IMR-90 (cell line): ENCODE results near the gene ZNF518B. TPM values are rescaled to one million over a fixed set of nuclear protein-coding genes. Genes with fewer than 3 reads are reported as not detected.

Experiments used
- ATAC-seq: fragments of 200-7000 bp; cut with Tn5 transposase; 2 replicates; pipeline ENCODE4 v1.9.1; 2020; ENCODE audit warnings: low read depth, mild to moderate bottlenecking, moderate library complexity
- BruUV-seq: library from RNA; stranded (reverse); fragments of 400-500 nt; replicated peaks from 2 replicates; lab custom pipeline; 2021; lab: Mats Ljungman, UMichigan
- CTCF ChIA-PET: fragments of 300-600 bp; formaldehyde crosslinking; extraction: SDS; loops from one replicate; lab custom pipeline; 2021; ENCODE audit warnings: antibody characterized with exemption; lab: Yijun Ruan, JAX
- POLR2A ChIA-PET: fragments of 300-600 bp; sonication (Branson Sonifier 250); formaldehyde crosslinking; loops from one replicate; lab custom pipeline; 2022; ENCODE audit warnings: antibody characterized with exemption; ENCODE audit not compliant: unreplicated experiment; lab: Charles Lee
- DNase-seq: peaks from one replicate; pipeline ENCODE4 v3.0.0; 2013
- H2AFZ ChIP-seq: replicated peaks from 2 replicates; pipeline ENCODE3; 2013; ENCODE audit warnings: low read length, mild to moderate bottlenecking; ENCODE audit not compliant: poor library complexity
- H2AK5ac ChIP-seq: 2 replicates; pipeline ENCODE4 v1.6.1; 2013; ENCODE audit warnings: low read depth, low read length, inconsistent platforms
- H2AK9ac ChIP-seq: replicated peaks from 2 replicates; pipeline ENCODE3; 2013; ENCODE audit warnings: mild to moderate bottlenecking, low read depth, low read length, moderate library complexity; ENCODE audit not compliant: poor library complexity
- H2BK120ac ChIP-seq: 2 replicates; pipeline ENCODE4 v1.6.1; 2013; ENCODE audit warnings: low read depth, low read length, inconsistent platforms
- H2BK15ac ChIP-seq: 3 replicates; pipeline ENCODE4 v1.6.1; 2013; ENCODE audit warnings: low read depth, low read length, inconsistent platforms
- H2BK20ac ChIP-seq: 2 replicates; pipeline ENCODE4 v1.6.1; 2013; ENCODE audit warnings: low read depth, mild to moderate bottlenecking, inconsistent platforms, low read length, moderate library complexity
- H2BK5ac ChIP-seq: 2 replicates; pipeline ENCODE4 v1.6.1; 2013; ENCODE audit warnings: mild to moderate bottlenecking, low read depth, low read length, inconsistent platforms; ENCODE audit not compliant: poor library complexity, severe bottlenecking
- H3K14ac ChIP-seq: replicated peaks from 2 replicates; pipeline ENCODE4 v1.6.1; 2013; ENCODE audit warnings: low read depth, low read length, inconsistent platforms
- H3K18ac ChIP-seq: 2 replicates; pipeline ENCODE4 v1.6.1; 2013; ENCODE audit warnings: low read depth, low read length, control low read depth
- H3K23ac ChIP-seq: 2 replicates; pipeline ENCODE4 v1.6.1; 2013; ENCODE audit warnings: low read depth, low read length, inconsistent platforms
- H3K27ac ChIP-seq: 2 replicates; pipeline ENCODE4 v1.5.1; 2013; ENCODE audit warnings: mild to moderate bottlenecking, control low read depth, low read length; ENCODE audit not compliant: insufficient read depth
- H3K27me3 ChIP-seq: 2 replicates; pipeline ENCODE4 v1.6.1; 2013; ENCODE audit warnings: low read length; ENCODE audit not compliant: control insufficient read depth, insufficient read depth
- H3K36me3 ChIP-seq: 2 replicates; pipeline ENCODE4 v1.6.1; 2013; ENCODE audit warnings: low read length, mixed read lengths; ENCODE audit not compliant: control insufficient read depth, insufficient read depth
- H3K4ac ChIP-seq: 2 replicates; pipeline ENCODE4 v1.6.1; 2013; ENCODE audit warnings: low read depth, low read length, inconsistent platforms
- H3K4me1 ChIP-seq: 2 replicates; pipeline ENCODE4 v1.6.1; 2013; ENCODE audit warnings: low read length, mixed read lengths; ENCODE audit not compliant: control insufficient read depth, insufficient read depth
- H3K4me2 ChIP-seq: 2 replicates; pipeline ENCODE4 v1.6.1; 2013; ENCODE audit warnings: low read depth, mild to moderate bottlenecking, control low read depth, low read length, moderate library complexity
- H3K4me3 ChIP-seq: 2 replicates; pipeline ENCODE4 v1.5.1; 2013; ENCODE audit warnings: low read depth, mild to moderate bottlenecking, control low read depth, low read length, moderate library complexity; ENCODE audit not compliant: insufficient read depth
- H3K56ac ChIP-seq: 2 replicates; pipeline ENCODE4 v1.6.1; 2013; ENCODE audit warnings: low read length, inconsistent platforms; ENCODE audit not compliant: insufficient read depth; ENCODE audit errors: extremely low read depth
- H3K79me1 ChIP-seq, 2 experiments: 2 replicates each; pipeline ENCODE4 v1.6.1; 2013; ENCODE audit warnings: low read length in 2 of 2, inconsistent platforms in 1 of 2, low read depth in 1 of 2
- H3K9ac ChIP-seq: 2 replicates; pipeline ENCODE4 v1.6.1; 2013; ENCODE audit warnings: low read depth, low read length, control low read depth
- H3K9me1 ChIP-seq: 2 replicates; pipeline ENCODE4 v1.6.1; 2013; ENCODE audit warnings: low read length, inconsistent platforms; ENCODE audit not compliant: insufficient read depth
- H3K9me3 ChIP-seq: 2 replicates; pipeline ENCODE4 v1.6.1; 2013; ENCODE audit warnings: low read length; ENCODE audit not compliant: control insufficient read depth, insufficient read depth
- H4K20me1 ChIP-seq: 2 replicates; pipeline ENCODE4 v1.6.1; 2013; ENCODE audit warnings: low read length, inconsistent platforms; ENCODE audit not compliant: insufficient read depth
- H4K5ac ChIP-seq: 2 replicates; pipeline ENCODE4 v1.6.1; 2013; ENCODE audit warnings: mild to moderate bottlenecking, low read depth, low read length, control low read depth
- H4K8ac ChIP-seq, 2 experiments: 2 replicates each; pipeline ENCODE4 v1.6.1; 2013; ENCODE audit warnings: low read depth in 2 of 2, low read length in 2 of 2, control low read depth in 1 of 2, inconsistent platforms in 1 of 2
- H4K91ac ChIP-seq: 2 replicates; pipeline ENCODE4 v1.6.1; 2013; ENCODE audit warnings: low read depth, low read length, inconsistent platforms; ENCODE audit not compliant: insufficient read depth
- SMC3 ChIP-seq: fragments of 150-350 bp; IDR thresholded peaks from 2 replicates; pipeline ENCODE4 v1.6.1; 2016; ENCODE audit warnings: low read depth, mild to moderate bottlenecking, antibody characterized with exemption, low read length, moderate library complexity
- WGBS, 2 experiments: methylation state at CpG; one replicate each; pipeline versions ENCODE4 v1.1.5 to v1.1.7; 2013; ENCODE audit warnings: missing lambda C conversion rate in 2 of 2; ENCODE audit not compliant: insufficient read length in 1 of 2; ENCODE audit errors: extremely low coverage in 2 of 2; 5-methylcytosine and 5-hydroxymethylcytosine counted together
- dilution Hi-C: fragments of 300-500 bp; cut with HindIII; formaldehyde crosslinking; loops from one replicate; pipeline ENCODE4 v1.14.3; 2018; ENCODE audit warnings: low sequenced_read_pairs; ENCODE audit not compliant: unreplicated experiment
- in situ Hi-C: fragments of 300-500 bp; cut with MboI; formaldehyde crosslinking; loops from 3 replicates; pipeline ENCODE4 v1.14.3; 2019; ENCODE audit warnings: low sequenced_read_pairs, inconsistent platforms, mixed read lengths
- intact Hi-C: fragments of 100-400 bp; cut with micrococcal nuclease; formaldehyde crosslinking; loops from 2 replicates; pipeline ENCODE4 v1.10.0; 2022
- polyA plus RNA-seq, 3 experiments: library from polyadenylated mRNA; depleted of rRNA; stranded (reverse); fragments of >200 nt; gene quantifications; 2 replicates each; pipeline ENCODE4 v1.2.3, GENCODE V29; 2012; ENCODE audit warnings: low replicate concordance in 1 of 3
- total RNA-seq: library from RNA; depleted of rRNA; stranded (reverse); fragments of >200 nt; gene quantifications from 2 replicates; pipeline ENCODE4 v1.2.3, GENCODE V29; 2012
- TF ChIP-seq, protein P1 (sequence below): fragments of 150-350 bp; IDR thresholded peaks from 2 replicates; pipeline ENCODE4 v1.6.1; 2016; ENCODE audit warnings: low read depth, mild to moderate bottlenecking, low read length, moderate library complexity, borderline replicate concordance
- TF ChIP-seq, protein P2 (sequence below): fragments of 150-350 bp; IDR thresholded peaks from 2 replicates; pipeline ENCODE4 v1.6.1; 2017; ENCODE audit warnings: mild to moderate bottlenecking, antibody characterized with exemption, low read length, low read depth

Gene ZNF518B
- total and polyA plus RNA-seq, 2 of the 4 experiments (the other 2 are of a cell fraction): 7.3 to 56.8 TPM

DNA sequence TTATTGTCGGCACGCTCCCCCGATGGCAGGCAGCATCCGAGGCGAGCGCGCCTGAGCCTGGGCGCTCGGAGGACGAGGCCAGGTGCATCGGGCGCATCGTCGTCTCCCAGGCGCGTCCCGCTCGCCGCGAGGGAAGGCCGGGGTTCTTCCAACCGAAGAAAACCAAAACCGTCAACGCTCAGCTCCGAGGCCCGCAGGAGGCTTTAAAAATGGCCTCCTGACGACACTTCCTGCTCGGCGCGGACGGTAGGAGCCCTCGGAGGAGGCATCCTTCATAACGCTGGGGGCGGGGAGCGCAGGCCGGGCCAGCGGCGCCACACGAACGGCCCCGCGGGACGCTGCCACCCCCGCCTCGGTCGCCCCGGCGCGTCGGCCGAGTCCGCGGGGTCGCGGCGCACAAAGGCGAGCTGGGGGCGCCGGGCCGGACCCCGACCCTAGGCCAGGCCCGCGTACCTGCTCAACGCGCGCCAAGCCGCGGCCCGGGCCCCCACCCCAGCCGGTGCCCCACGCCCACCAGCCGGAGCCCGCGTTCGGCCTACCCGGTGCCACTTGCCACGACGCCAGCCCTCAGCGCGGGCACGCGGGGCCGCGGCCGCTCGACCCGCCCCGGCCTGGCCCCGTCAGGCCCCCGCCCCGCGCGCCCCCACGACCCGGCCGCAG is 501 bp downstream of the ZNF518B start:
- peak overlapping the region; percentile 38 for H4K5ac ChIP-seq
- H3K27me3 ChIP-seq: peaks cover 3% of the 10 kb centered on the region
- ATAC-seq (peak; percentile 70), DNase-seq (peak; percentile 56)
- peak overlapping the region; percentile 70 for H3K4me2 ChIP-seq
- dilution Hi-C loops: no loop called here
- H3K9ac ChIP-seq: peak overlapping the region; percentile 41
- H2BK20ac ChIP-seq: no peak overlapping the region
- peak overlapping the region; percentile 5; the same call in 1 of the 2 replicates for H3K18ac ChIP-seq
- peak overlapping the region; percentile 99 for H2AFZ ChIP-seq
- ChIA-PET CTCF (no interaction called here), POLR2A (interaction anchor here (0.5 kb wide), 1 partner anchor 9 kb away, joined by 12 read pairs; no protein-coding TSS in a partner anchor)
- H3K4me3 ChIP-seq: peak overlapping the region; percentile 52
- peak overlapping the region; percentile 87 for H3K23ac ChIP-seq
- peak overlapping the region; percentile 37 for H3K27ac ChIP-seq
- no peaks in the 10 kb centered on the region for H3K9me1 ChIP-seq
- no peak overlapping the region for H2BK120ac ChIP-seq
- peaks cover 18% of the 10 kb centered on the region for H3K36me3 ChIP-seq
- H3K14ac ChIP-seq: peak overlapping the region; percentile 79
- peak overlapping the region; percentile 82 for H3K4ac ChIP-seq
- peak overlapping the region; percentile 82 for H4K91ac ChIP-seq
- peaks cover 17 to 29% of the 10 kb centered on the region in 2 experiments for H3K79me1 ChIP-seq
- WGBS, 2 experiments: 5% methylated on average over 65 of the region's 96 CpGs; no CpG with 5 or more reads in 1 of the 2 experiments
- H3K56ac ChIP-seq: peak overlapping the region; percentile 26; the same call in 1 of the 2 replicates
- peak overlapping the region; percentile 66; the same call in 1 of the 2 replicates for H2AK5ac ChIP-seq
- in situ Hi-C loops: no loop called here
- H3K4me1 ChIP-seq: no peaks in the 10 kb centered on the region
- peak overlapping the region; percentile 87 to 93 for H4K8ac ChIP-seq
- intact Hi-C loops: loop anchor here (2.0 kb wide), 1 partner anchor 340 kb away; the partner anchor contains the start of gene WDR1
- H2AK9ac ChIP-seq: peak overlapping the region; percentile 67
- H2BK5ac ChIP-seq: peak overlapping the region; percentile 22
- no peaks in the 10 kb centered on the region; the same call in 1 of the 2 replicates for H4K20me1 ChIP-seq
- H2BK15ac ChIP-seq: no peak overlapping the region; the same call in 2 of the 3 replicates
- peaks cover 2% of the 10 kb centered on the region; the same call in 1 of the 2 replicates for H3K9me3 ChIP-seq
- BruUV-seq: no TSS peak
- TF ChIP-seq, protein P1, sequence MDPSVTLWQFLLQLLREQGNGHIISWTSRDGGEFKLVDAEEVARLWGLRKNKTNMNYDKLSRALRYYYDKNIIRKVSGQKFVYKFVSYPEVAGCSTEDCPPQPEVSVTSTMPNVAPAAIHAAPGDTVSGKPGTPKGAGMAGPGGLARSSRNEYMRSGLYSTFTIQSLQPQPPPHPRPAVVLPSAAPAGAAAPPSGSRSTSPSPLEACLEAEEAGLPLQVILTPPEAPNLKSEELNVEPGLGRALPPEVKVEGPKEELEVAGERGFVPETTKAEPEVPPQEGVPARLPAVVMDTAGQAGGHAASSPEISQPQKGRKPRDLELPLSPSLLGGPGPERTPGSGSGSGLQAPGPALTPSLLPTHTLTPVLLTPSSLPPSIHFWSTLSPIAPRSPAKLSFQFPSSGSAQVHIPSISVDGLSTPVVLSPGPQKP: no peak
- TF ChIP-seq SMC3: no peak
- TF ChIP-seq, protein P2, sequence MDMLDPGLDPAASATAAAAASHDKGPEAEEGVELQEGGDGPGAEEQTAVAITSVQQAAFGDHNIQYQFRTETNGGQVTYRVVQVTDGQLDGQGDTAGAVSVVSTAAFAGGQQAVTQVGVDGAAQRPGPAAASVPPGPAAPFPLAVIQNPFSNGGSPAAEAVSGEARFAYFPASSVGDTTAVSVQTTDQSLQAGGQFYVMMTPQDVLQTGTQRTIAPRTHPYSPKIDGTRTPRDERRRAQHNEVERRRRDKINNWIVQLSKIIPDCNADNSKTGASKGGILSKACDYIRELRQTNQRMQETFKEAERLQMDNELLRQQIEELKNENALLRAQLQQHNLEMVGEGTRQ: 0 out of 2 replicates have a peak, but pooled peaks have one; percentile 12
